MM.1S (cell line): ENCODE results near the gene NPPB.
"Not testable (repeated sequence)": the region's sequence is repeated elsewhere in the genome, so short reads cannot be mapped to it uniquely, and the experiment has no call there.

Source experiments
- DNase-seq: peaks from one replicate; pipeline ENCODE4 v3.0.0-alpha.2; 2015
- H2AFZ ChIP-seq: fragments of 300-600 bp; sonication (generic); 2 replicates; pipeline ENCODE4 v1.6.0; 2016; ENCODE audit warnings: antibody characterized with exemption, low read length
- H3F3A ChIP-seq: fragments of 300-600 bp; sonication (generic); 2 replicates; pipeline ENCODE4 v1.6.1; 2016; ENCODE audit warnings: mild to moderate bottlenecking, antibody characterized with exemption, low read length, moderate library complexity, mixed read lengths; ENCODE audit not compliant: insufficient read depth
- H3K27ac ChIP-seq: fragments of 300-600 bp; sonication (generic); 2 replicates; pipeline ENCODE4 v1.5.1; 2016; ENCODE audit warnings: mild to moderate bottlenecking, low read length
- H3K27me3 ChIP-seq: fragments of 300-600 bp; sonication (generic); replicated peaks from 2 replicates; pipeline ENCODE4 v1.6.0; 2016; ENCODE audit warnings: low read length; ENCODE audit not compliant: insufficient read depth
- H3K36me3 ChIP-seq: fragments of 300-600 bp; sonication (generic); replicated peaks from 2 replicates; pipeline ENCODE4 v1.6.1; 2016; ENCODE audit warnings: mild to moderate bottlenecking, low read length, mixed read lengths; ENCODE audit not compliant: insufficient read depth
- H3K4me1 ChIP-seq: fragments of 300-600 bp; sonication (generic); 2 replicates; pipeline ENCODE4 v1.6.1; 2016; ENCODE audit warnings: low read length, mixed read lengths
- H3K4me2 ChIP-seq: fragments of 300-600 bp; sonication (generic); 2 replicates; pipeline ENCODE4 v1.6.0; 2016; ENCODE audit warnings: low read depth, low read length
- H3K4me3 ChIP-seq: fragments of 300-600 bp; sonication (generic); 2 replicates; pipeline ENCODE4 v1.5.1; 2016; ENCODE audit warnings: low read length, mixed read lengths
- H3K79me2 ChIP-seq: fragments of 300-600 bp; sonication (generic); 2 replicates; pipeline ENCODE4 v1.6.1; 2016; ENCODE audit warnings: mixed run types, low read length, mixed read lengths
- H3K9ac ChIP-seq: fragments of 300-600 bp; sonication (generic); 2 replicates; pipeline ENCODE4 v1.6.1; 2016; ENCODE audit warnings: low read length, mixed read lengths
- H3K9me2 ChIP-seq: fragments of 300-600 bp; sonication (generic); replicated peaks from 2 replicates; pipeline ENCODE4 v1.6.1; 2016; ENCODE audit warnings: mild to moderate bottlenecking, low read length, mixed read lengths; ENCODE audit not compliant: insufficient read depth
- H3K9me3 ChIP-seq: fragments of 300-600 bp; sonication (generic); replicated peaks from 2 replicates; pipeline ENCODE4 v1.6.1; 2016; ENCODE audit warnings: mild to moderate bottlenecking, low read length, mixed read lengths; ENCODE audit not compliant: insufficient read depth
- H4K20me1 ChIP-seq: fragments of 300-600 bp; sonication (generic); 2 replicates; pipeline ENCODE4 v1.6.1; 2016; ENCODE audit warnings: mild to moderate bottlenecking, low read length, moderate library complexity, mixed read lengths; ENCODE audit not compliant: insufficient read depth
- EZH2 ChIP-seq: fragments of 300-600 bp; sonication (generic); optimal IDR thresholded peaks from 2 replicates; pipeline ENCODE3; 2017; ENCODE audit warnings: low read depth, mild to moderate bottlenecking, antibody characterized with exemption, low read length, mixed read lengths
- EZH2phosphoT487 ChIP-seq: fragments of 300-600 bp; sonication (generic); IDR thresholded peaks from 2 replicates; pipeline ENCODE4 v1.6.1; 2018; ENCODE audit warnings: antibody characterized with exemption, low read length
- TF ChIP-seq, protein P1 (sequence below): fragments of 300-600 bp; sonication (generic); IDR thresholded peaks from 2 replicates; pipeline ENCODE4 v1.5.1; 2016; ENCODE audit warnings: antibody characterized with exemption, low read length, mixed read lengths

Gene NPPB

DNA sequence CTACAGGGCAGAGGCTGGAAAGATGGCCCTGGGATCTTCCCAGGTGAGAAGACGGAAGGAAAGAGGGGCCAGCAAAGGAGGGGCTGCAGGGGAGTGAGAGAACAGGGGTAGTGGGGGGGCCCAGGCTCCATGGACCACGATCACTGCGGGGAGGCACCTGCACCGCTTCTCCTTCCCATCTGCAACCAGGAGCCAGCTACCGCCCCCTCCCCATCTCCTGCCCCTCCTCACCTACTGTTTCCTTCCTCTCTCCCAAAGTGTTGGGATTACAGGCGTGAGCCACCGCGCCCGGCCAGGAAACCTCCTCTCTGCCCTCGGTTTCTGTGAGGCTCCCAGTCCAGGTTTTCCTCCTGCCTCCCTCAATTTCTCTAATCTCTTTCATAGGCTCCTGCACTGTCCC, 48.1 kb upstream of the NPPB start:
- no peak overlapping the region for H3K27ac ChIP-seq

DNA sequence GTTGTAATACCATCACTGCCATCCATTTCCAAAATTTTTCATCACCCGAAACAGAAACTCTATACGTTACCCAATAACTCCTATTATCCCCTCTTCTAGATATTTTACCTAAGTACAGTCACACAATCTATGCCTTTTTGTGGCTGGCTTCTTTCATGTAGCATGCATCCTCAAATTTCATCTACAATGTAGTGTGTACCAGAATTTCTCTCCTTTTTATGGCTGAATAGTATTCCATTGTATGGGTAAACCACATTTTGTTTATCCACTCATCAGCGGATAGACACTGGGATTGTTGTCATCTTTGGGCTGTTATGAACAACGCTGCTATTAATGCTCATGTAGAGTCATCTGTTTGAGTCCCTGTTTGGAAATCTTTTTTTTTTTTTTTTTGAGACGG, 46.2 kb upstream of the NPPB start:
- Histone ChIP-seq H3K4me2 (no peak overlapping the region), H2AFZ (no peak overlapping the region), H4K20me1 (no peaks in the 10 kb centered on the region), H3K36me3 (no peaks in the 10 kb centered on the region), H3F3A (peaks cover 14% of the 10 kb centered on the region), H3K27ac (no peak overlapping the region), H3K4me1 (no peaks in the 10 kb centered on the region), H3K27me3 (peaks cover 21% of the 10 kb centered on the region), H3K79me2 (no peaks in the 10 kb centered on the region), H3K9me2 (no peaks in the 10 kb centered on the region), H3K9ac (no peak overlapping the region), H3K9me3 (no peaks in the 10 kb centered on the region), H3K4me3 (no peak overlapping the region)
- no peak for TF ChIP-seq EZH2
- TF ChIP-seq EZH2phosphoT487, result no peak
- TF ChIP-seq, protein P1, sequence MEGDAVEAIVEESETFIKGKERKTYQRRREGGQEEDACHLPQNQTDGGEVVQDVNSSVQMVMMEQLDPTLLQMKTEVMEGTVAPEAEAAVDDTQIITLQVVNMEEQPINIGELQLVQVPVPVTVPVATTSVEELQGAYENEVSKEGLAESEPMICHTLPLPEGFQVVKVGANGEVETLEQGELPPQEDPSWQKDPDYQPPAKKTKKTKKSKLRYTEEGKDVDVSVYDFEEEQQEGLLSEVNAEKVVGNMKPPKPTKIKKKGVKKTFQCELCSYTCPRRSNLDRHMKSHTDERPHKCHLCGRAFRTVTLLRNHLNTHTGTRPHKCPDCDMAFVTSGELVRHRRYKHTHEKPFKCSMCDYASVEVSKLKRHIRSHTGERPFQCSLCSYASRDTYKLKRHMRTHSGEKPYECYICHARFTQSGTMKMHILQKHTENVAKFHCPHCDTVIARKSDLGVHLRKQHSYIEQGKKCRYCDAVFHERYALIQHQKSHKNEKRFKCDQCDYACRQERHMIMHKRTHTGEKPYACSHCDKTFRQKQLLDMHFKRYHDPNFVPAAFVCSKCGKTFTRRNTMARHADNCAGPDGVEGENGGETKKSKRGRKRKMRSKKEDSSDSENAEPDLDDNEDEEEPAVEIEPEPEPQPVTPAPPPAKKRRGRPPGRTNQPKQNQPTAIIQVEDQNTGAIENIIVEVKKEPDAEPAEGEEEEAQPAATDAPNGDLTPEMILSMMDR, result no peak
- DNase-seq, result no peak

More for the DNA sequence above, 48.1 kb upstream of the NPPB start:
- Histone ChIP-seq H4K20me1 (no peaks in the 10 kb centered on the region), H3K4me1 (no peaks in the 10 kb centered on the region), H3K9me2 (no peaks in the 10 kb centered on the region), H3K9ac (no peak overlapping the region), H3K79me2 (no peaks in the 10 kb centered on the region), H3K4me3 (no peak overlapping the region), H3K4me2 (no peak overlapping the region), H3F3A (peaks cover 14% of the 10 kb centered on the region), H2AFZ (no peak overlapping the region), H3K27me3 (peaks cover 7% of the 10 kb centered on the region), H3K36me3 (no peaks in the 10 kb centered on the region), H3K9me3 (no peaks in the 10 kb centered on the region)
- DNase-seq, result no peak
- TF ChIP-seq EZH2phosphoT487 (no peak), EZH2 (no peak)
- TF ChIP-seq, protein P1, result no peak

DNA sequence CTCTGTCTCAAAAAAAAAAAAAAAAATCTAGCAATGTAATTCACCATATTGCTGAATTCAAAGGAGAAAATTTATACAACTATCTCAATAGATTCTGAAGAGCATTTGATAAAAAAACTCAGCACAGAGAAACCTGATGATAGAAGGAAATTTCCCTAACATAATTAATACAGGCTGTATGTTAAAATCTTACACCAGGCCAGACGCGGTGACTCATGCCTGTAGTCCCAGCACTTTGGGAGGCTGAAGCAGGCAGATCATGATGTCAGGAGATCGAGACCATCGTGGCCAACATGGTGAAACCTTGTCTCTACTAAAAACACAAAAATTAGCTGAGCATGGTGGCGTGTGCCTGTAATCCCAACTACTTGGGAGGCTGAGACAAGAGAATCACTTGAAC, 45.4 kb upstream of the NPPB start:
- not testable (repeated sequence) for H3K9me2 ChIP-seq, DNase-seq, H3K9me3 ChIP-seq

DNA sequence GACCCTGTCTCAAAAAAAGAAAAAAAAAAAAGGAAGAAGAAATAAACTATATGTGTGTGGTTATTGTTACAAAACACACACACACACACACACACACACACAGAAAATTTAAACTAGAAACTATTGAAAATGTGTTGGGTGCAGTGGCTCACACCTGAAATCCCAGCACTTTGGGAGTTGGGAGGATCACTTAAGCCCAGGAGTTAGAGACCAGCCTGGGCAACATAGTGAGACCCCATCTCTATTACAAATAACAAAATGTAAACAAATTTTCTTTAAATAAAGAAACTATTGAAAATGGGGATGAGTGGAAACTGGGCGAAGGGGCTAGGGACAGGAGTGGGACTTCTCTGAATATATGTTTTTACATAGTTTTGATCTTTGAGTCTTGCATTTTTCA, 44.5 kb upstream of the NPPB start:
- Histone ChIP-seq H3K9me3 (no peaks in the 10 kb centered on the region), H3K79me2 (no peaks in the 10 kb centered on the region), H3K36me3 (no peaks in the 10 kb centered on the region), H3K9me2 (no peaks in the 10 kb centered on the region), H3K4me2 (no peak overlapping the region), H3K4me1 (no peaks in the 10 kb centered on the region), H4K20me1 (no peaks in the 10 kb centered on the region), H3K27me3 (peaks cover 35% of the 10 kb centered on the region), H3K4me3 (no peak overlapping the region), H3K27ac (no peak overlapping the region), H2AFZ (no peak overlapping the region), H3F3A (peaks cover 3% of the 10 kb centered on the region), H3K9ac (no peak overlapping the region)
- no peak for DNase-seq
- TF ChIP-seq EZH2phosphoT487 (no peak), EZH2 (no peak)
- TF ChIP-seq, protein P1, result no peak

More for the DNA sequence above, 45.4 kb upstream of the NPPB start:
- H2AFZ ChIP-seq, H3K36me3 ChIP-seq, H3K4me3 ChIP-seq, H4K20me1 ChIP-seq, H3K4me1 ChIP-seq, H3K4me2 ChIP-seq, H3K79me2 ChIP-seq, H3K9ac ChIP-seq, H3K27ac ChIP-seq: not testable (repeated sequence)
- Histone ChIP-seq H3K27me3 (peaks cover 27% of the 10 kb centered on the region), H3F3A (peaks cover 12% of the 10 kb centered on the region)

DNA sequence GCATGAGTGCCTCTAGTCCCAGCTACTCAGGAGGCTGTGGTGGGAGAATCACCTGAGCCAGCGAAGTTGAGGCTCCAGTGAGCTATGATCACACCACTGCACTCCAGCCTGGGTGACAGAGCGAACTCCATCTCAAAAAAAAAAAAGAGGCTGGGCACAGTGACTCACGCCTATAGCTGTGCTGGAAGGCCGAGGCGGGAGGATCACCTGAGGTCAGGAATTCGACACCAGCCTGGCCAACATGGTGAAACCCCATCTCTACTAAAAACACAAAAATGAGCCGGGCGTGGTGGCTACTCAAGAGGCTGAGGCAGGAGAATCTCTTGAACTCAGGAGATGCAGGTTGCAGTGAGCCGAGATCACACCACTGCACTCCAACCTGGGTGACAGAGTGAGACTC, 42.7 kb upstream of the NPPB start:
- not testable (repeated sequence) for H3K4me3 ChIP-seq, H3K9me3 ChIP-seq, H2AFZ ChIP-seq, H3K9me2 ChIP-seq, DNase-seq, H3K9ac ChIP-seq, H3K36me3 ChIP-seq, H3F3A ChIP-seq, H4K20me1 ChIP-seq, H3K79me2 ChIP-seq, H3K27ac ChIP-seq, H3K4me1 ChIP-seq, H3K4me2 ChIP-seq
- H3K27me3 ChIP-seq, result peaks cover 52% of the 10 kb centered on the region
